Measurements from ENCODE around the gene LAMC3.

DNA sequence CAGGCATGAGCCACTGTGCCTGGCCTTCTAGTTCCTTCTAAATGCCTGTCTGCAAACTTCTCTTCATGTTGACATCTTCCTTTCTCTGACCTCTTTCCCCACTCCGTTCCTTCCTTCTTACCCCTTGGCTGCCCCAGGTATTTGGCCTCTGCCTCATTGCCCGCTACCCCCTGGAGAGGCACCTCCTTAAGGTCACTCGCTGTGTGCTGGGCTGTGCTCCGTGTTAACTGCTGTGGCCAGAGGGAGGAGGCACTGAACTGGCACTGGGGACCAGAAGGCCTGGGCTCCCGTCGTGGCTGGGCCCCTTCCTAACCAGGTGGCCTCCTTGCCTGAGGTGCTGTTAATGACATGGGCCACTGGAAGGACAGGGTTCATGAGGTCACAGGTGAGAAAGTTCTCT lies 39.4 kb downstream of the LAMC3 start:
- TF ChIP-seq, protein P1, sequence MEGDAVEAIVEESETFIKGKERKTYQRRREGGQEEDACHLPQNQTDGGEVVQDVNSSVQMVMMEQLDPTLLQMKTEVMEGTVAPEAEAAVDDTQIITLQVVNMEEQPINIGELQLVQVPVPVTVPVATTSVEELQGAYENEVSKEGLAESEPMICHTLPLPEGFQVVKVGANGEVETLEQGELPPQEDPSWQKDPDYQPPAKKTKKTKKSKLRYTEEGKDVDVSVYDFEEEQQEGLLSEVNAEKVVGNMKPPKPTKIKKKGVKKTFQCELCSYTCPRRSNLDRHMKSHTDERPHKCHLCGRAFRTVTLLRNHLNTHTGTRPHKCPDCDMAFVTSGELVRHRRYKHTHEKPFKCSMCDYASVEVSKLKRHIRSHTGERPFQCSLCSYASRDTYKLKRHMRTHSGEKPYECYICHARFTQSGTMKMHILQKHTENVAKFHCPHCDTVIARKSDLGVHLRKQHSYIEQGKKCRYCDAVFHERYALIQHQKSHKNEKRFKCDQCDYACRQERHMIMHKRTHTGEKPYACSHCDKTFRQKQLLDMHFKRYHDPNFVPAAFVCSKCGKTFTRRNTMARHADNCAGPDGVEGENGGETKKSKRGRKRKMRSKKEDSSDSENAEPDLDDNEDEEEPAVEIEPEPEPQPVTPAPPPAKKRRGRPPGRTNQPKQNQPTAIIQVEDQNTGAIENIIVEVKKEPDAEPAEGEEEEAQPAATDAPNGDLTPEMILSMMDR (IDR thresholded peaks at IDR 0.05; ENCODE audit: low read depth, low read length): no peak
- TF ChIP-seq MYC (IDR thresholded peaks at IDR 0.05; ENCODE audit: low read depth, low read length): no peak
- no peak for TF ChIP-seq POLR2A (IDR thresholded peaks at IDR 0.05; ENCODE audit: extremely low read depth, insufficient read length)
- TF ChIP-seq, protein P2, sequence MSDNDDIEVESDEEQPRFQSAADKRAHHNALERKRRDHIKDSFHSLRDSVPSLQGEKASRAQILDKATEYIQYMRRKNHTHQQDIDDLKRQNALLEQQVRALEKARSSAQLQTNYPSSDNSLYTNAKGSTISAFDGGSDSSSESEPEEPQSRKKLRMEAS (IDR thresholded peaks at IDR 0.05; ENCODE audit: low read depth, low read length): no peak
